WTC11 (cell line): ENCODE data around the gene CSPG4.
"Not testable (repeated sequence)": the region's sequence is repeated elsewhere in the genome, so short reads cannot be mapped to it uniquely, and the experiment has no call there.

Source experiments
- CREM ChIP-seq: sonication (generic); formaldehyde crosslinking; IDR thresholded peaks from 2 replicates; pipeline ENCODE4 v1.8.1; 2022; ENCODE audit warnings: mild to moderate bottlenecking, missing genetic modification reagents, moderate library complexity
- CTCF ChIP-seq: fragments of 200-600 bp; IDR thresholded peaks from 2 replicates; pipeline ENCODE4 v1.8.0; 2022; ENCODE audit warnings: antibody characterized with exemption
- ESRRA ChIP-seq: sonication (generic); formaldehyde crosslinking; IDR thresholded peaks from 2 replicates; pipeline ENCODE4 v1.8.1; 2022; ENCODE audit warnings: mild to moderate bottlenecking, missing genetic modification reagents, borderline replicate concordance
- IRF2 ChIP-seq: sonication (generic); formaldehyde crosslinking; IDR thresholded peaks from 2 replicates; pipeline ENCODE4 v1.8.0; 2022; ENCODE audit warnings: low read depth, missing genetic modification reagents, borderline replicate concordance
- MXD4 ChIP-seq: fragments of 250-450 bp; sonication (Bioruptor Pico); IDR thresholded peaks from 2 replicates; pipeline ENCODE4 v1.8.0; 2021; ENCODE audit warnings: mild to moderate bottlenecking, moderate library complexity, borderline replicate concordance
- NR2C2 ChIP-seq: sonication (generic); formaldehyde crosslinking; IDR thresholded peaks from 2 replicates; pipeline ENCODE4 v1.8.0; 2022; ENCODE audit warnings: mild to moderate bottlenecking, missing genetic modification reagents
- SMAD3 ChIP-seq: sonication (generic); formaldehyde crosslinking; IDR thresholded peaks from 2 replicates; pipeline ENCODE4 v1.8.0; 2022; ENCODE audit warnings: missing genetic modification reagents, mild to moderate bottlenecking, borderline replicate concordance
- TCF7 ChIP-seq: sonication (generic); formaldehyde crosslinking; IDR thresholded peaks from 2 replicates; pipeline ENCODE4 v1.8.0; 2022; ENCODE audit warnings: mild to moderate bottlenecking, low read depth, missing genetic modification reagents, moderate library complexity
- ZNF416 ChIP-seq: fragments of 250-450 bp; sonication (Bioruptor Pico); IDR thresholded peaks from 2 replicates; pipeline ENCODE4 v1.9.0; 2021; ENCODE audit warnings: mild to moderate bottlenecking, inconsistent platforms

GRCh38 chr15:75748882-75749281 lies 36.2 kb upstream of the CSPG4 start:
- TF ChIP-seq CTCF; MXD4 (CRISPR knock-in tag); ZNF416; TCF7; CREM (CRISPR knock-in tag); IRF2 (CRISPR knock-in tag); ESRRA (CRISPR knock-in tag); NR2C2; SMAD3: not testable (repeated sequence)
